ENCODE measurements around the gene UBR3.

- TF ChIP-seq CTCF (conservative IDR thresholded peaks at IDR 0.05; ENCODE audit: low read length) (no peak), EZH2phosphoT487 (IDR thresholded peaks at IDR 0.05; ENCODE audit: borderline replicate concordance) (no peak)
These were observed 174.8 kb downstream of the UBR3 start for GRCh38 chr2:170002096-170002495.

Data from Loucy (cell line).